B cell (primary cell): ENCODE data around the gene DHX15. TPM values are rescaled to one million over a fixed set of nuclear protein-coding genes. Genes with fewer than 3 reads are reported as not detected.

Source experiments
- ATAC-seq: fragments of 200-7000 bp; cut with Tn5 transposase; one replicate; pipeline ENCODE4 v1.10.0; 2021; ENCODE audit warnings: low read depth, mild to moderate bottlenecking, moderate number of reproducible peaks, moderate library complexity
- CTCF ChIA-PET: fragments of 350-600 bp; sonication (Branson Sonifier 250); formaldehyde crosslinking; loops from one replicate; lab custom pipeline; 2021; ENCODE audit warnings: antibody characterized with exemption, inconsistent platforms; lab: Charles Lee
- POLR2A ChIA-PET: fragments of 350-600 bp; sonication (Branson Sonifier 250); formaldehyde crosslinking; loops from one replicate; lab custom pipeline; 2021; ENCODE audit warnings: antibody characterized with exemption; lab: Charles Lee
- DNase-seq: peaks from one replicate; pipeline ENCODE4 v3.0.0; 2013
- H2AFZ ChIP-seq: 2 replicates; pipeline ENCODE4 v1.6.1; 2012; ENCODE audit warnings: mild to moderate bottlenecking, low read depth, low read length; ENCODE audit not compliant: insufficient read depth, poor library complexity, severe bottlenecking
- H3K27ac ChIP-seq, 2 donors: 1 replicate in 1 of 2; 2 replicates in 1 of 2; pipeline ENCODE4 v1.5.1; 2012 to 2013; ENCODE audit warnings: low read length in 2 of 2, mild to moderate bottlenecking in 2 of 2, moderate library complexity in 1 of 2
- H3K27me3 ChIP-seq, 4 experiments: fragments of 200-600 bp in 1 of 4; sonication (generic) in 1 of 4; replicated peaks in 1 of 4; 1 replicate in 2 of 4; 2 replicates in 2 of 4; pipeline versions ENCODE4 v1.6.1 to v1.7.0; 2013 to 2016; ENCODE audit warnings: low read length in 3 of 4, mild to moderate bottlenecking in 2 of 4, mixed read lengths in 1 of 4, moderate library complexity in 1 of 4; ENCODE audit not compliant: insufficient read depth in 4 of 4, control insufficient read depth in 3 of 4; ENCODE audit errors: control extremely low read depth in 1 of 4
- H3K36me3 ChIP-seq, 2 experiments: replicated peaks in 1 of 2; 1 replicate in 1 of 2; 2 replicates in 1 of 2; pipeline versions ENCODE4 v1.6.1 to v1.7.1; 2013; ENCODE audit warnings: low read length in 1 of 2; ENCODE audit not compliant: insufficient read depth in 2 of 2, control insufficient read depth in 1 of 2; ENCODE audit errors: control extremely low read depth in 1 of 2, extremely low read depth in 1 of 2
- H3K4me1 ChIP-seq, 2 donors: fragments of 200-600 bp in 1 of 2; sonication (generic) in 1 of 2; 1 replicate in 1 of 2; 2 replicates in 1 of 2; pipeline versions ENCODE4 v1.5.1 to v1.6.1; 2013 to 2017; ENCODE audit warnings: low read length in 2 of 2; ENCODE audit not compliant: control insufficient read depth in 2 of 2, insufficient read depth in 2 of 2
- H3K4me2 ChIP-seq: replicated peaks from 2 replicates; pipeline ENCODE3; 2012; ENCODE audit warnings: mild to moderate bottlenecking, low read depth, low read length; ENCODE audit not compliant: poor library complexity, severe bottlenecking
- H3K4me3 ChIP-seq, 5 experiments: fragments of 200-600 bp in 1 of 5; sonication (generic) in 1 of 5; 1 replicate in 3 of 5; 2 replicates in 2 of 5; pipeline versions ENCODE4 v1.5.1 to v1.7.0; 2011 to 2016; ENCODE audit warnings: low read length in 4 of 5, mild to moderate bottlenecking in 4 of 5, low read depth in 2 of 5, control low read depth in 1 of 5, moderate library complexity in 1 of 5; ENCODE audit not compliant: insufficient read depth in 1 of 5; ENCODE audit errors: control extremely low read depth in 1 of 5, extremely low read depth in 1 of 5
- H3K79me2 ChIP-seq: fragments of 200-600 bp; sonication (generic); one replicate; pipeline ENCODE4 v1.6.0; 2016; ENCODE audit warnings: low read length; ENCODE audit not compliant: control insufficient read depth, insufficient read depth
- H3K9ac ChIP-seq: fragments of 200-600 bp; sonication (generic); 2 replicates; pipeline ENCODE4 v1.6.1; 2017; ENCODE audit warnings: mild to moderate bottlenecking, low read length, moderate library complexity
- H3K9me3 ChIP-seq, 3 donors: one replicate each; pipeline versions ENCODE4 v1.6.1 to v1.7.1; 2013; ENCODE audit warnings: low read length in 2 of 3; ENCODE audit not compliant: control insufficient read depth in 2 of 3, insufficient read depth in 1 of 3; ENCODE audit errors: control extremely low read depth in 1 of 3
- H4K20me1 ChIP-seq: 2 replicates; pipeline ENCODE4 v1.6.0; 2012; ENCODE audit warnings: mild to moderate bottlenecking, low read length; ENCODE audit not compliant: insufficient read depth, control insufficient read depth, poor library complexity, severe bottlenecking
- H3K27ac Mint-ChIP-seq: one replicate; pipeline ENCODE4 v1.8.0; 2021; ENCODE audit warnings: mixed read lengths
- H3K27me3 Mint-ChIP-seq: one replicate; pipeline ENCODE4 v1.8.0; 2021; ENCODE audit warnings: mixed read lengths
- H3K4me1 Mint-ChIP-seq: one replicate; pipeline ENCODE4 v1.8.0; 2021; ENCODE audit warnings: mixed read lengths
- H3K4me3 Mint-ChIP-seq: one replicate; pipeline ENCODE4 v1.8.0; 2021; ENCODE audit warnings: mixed read lengths
- H3K9me3 Mint-ChIP-seq: one replicate; pipeline ENCODE4 v1.8.0; 2022; ENCODE audit warnings: mixed read lengths; ENCODE audit not compliant: insufficient read depth
- EZH2 ChIP-seq: IDR thresholded peaks from 2 replicates; pipeline ENCODE4 v1.6.1; 2012; ENCODE audit warnings: borderline replicate concordance, low read depth, mild to moderate bottlenecking, moderate library complexity, low read length; ENCODE audit not compliant: insufficient read depth, poor library complexity, severe bottlenecking
- WGBS: methylation state at CpG from one replicate; pipeline ENCODE4 v1.1.5; 2013; ENCODE audit warnings: missing lambda C conversion rate; ENCODE audit not compliant: insufficient coverage; 5-methylcytosine and 5-hydroxymethylcytosine counted together
- intact Hi-C: fragments of 100-400 bp; cut with micrococcal nuclease; formaldehyde crosslinking; loops from one replicate; pipeline ENCODE4 v1.10.0; 2022
- polyA plus RNA-seq: library from polyadenylated mRNA; depleted of rRNA; stranded (reverse); fragments of >200 nt; gene quantifications from 2 replicates; pipeline ENCODE4 v1.2.3, GENCODE V29; 2012
- total RNA-seq, 2 donors: library from RNA; stranded (reverse); fragments of 120-200 nt in 1 of 2; gene quantifications; 1 replicate in 1 of 2; 2 replicates in 1 of 2; pipeline versions ENCODE4 v1.2.3 to v1.2.4, GENCODE V29; 2013 to 2022
- TF ChIP-seq, protein P1 (sequence below): fragments of 200-600 bp; IDR thresholded peaks from one replicate; pipeline ENCODE4 v1.8.0; 2022; ENCODE audit warnings: antibody characterized with exemption, mild to moderate bottlenecking

DHX15 gene
- total and polyA plus RNA-seq, 2 donors (not counting 1 experiment from before 2014, with no cell fraction given), result 58.8 to 162 TPM

DNA sequence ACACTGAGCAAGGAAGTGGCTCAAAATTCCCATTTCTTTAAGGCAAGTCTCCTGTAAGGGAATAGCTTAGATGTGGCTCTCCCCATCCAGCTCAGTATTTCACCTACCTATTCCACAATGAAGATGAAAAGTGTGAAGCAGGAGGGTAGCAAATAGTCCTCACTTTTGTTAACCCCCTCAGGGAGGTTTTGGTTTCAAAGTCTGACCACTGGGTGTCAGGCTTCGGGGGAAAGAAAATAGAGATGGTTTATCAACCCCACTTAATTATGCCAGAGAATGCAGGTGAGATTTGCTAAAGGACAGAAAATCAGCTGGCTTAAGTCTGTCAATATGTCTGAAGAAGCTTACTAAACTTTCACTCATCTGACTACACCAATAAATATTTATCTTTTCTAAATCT lies 69.5 kb downstream of the DHX15 start:
- no peak overlapping the region for H3K9ac ChIP-seq
- ChIA-PET POLR2A (no interaction called here), CTCF (no interaction called here)
- ATAC-seq (no peak), DNase-seq (no peak)
- no peak overlapping the region for H3K4me3 ChIP-seq
- peaks cover 0 to 6% of the 10 kb centered on the region in 2 experiments for H3K36me3 ChIP-seq
- no peaks in the 10 kb centered on the region for H3K27me3 ChIP-seq
- Mint-ChIP-seq H3K27me3 (no peaks in the 10 kb centered on the region), H3K4me1 (no peaks in the 10 kb centered on the region), H3K9me3 (no peaks in the 10 kb centered on the region), H3K4me3 (no peak overlapping the region), H3K27ac (no peak overlapping the region)
- H3K27ac ChIP-seq, result no peak overlapping the region
- no CpG with 5 or more reads among the region's 1 CpG for WGBS
- no peaks in the 10 kb centered on the region for H3K4me1 ChIP-seq
- H4K20me1 ChIP-seq, result no peaks in the 10 kb centered on the region
- intact Hi-C loops, result no loop called here
- H3K4me2 ChIP-seq, result no peak overlapping the region
- no peaks in the 10 kb centered on the region for H3K9me3 ChIP-seq
- no peaks in the 10 kb centered on the region for H3K79me2 ChIP-seq
- no peak overlapping the region for H2AFZ ChIP-seq
- TF ChIP-seq EZH2, result no peak
- TF ChIP-seq, protein P1, sequence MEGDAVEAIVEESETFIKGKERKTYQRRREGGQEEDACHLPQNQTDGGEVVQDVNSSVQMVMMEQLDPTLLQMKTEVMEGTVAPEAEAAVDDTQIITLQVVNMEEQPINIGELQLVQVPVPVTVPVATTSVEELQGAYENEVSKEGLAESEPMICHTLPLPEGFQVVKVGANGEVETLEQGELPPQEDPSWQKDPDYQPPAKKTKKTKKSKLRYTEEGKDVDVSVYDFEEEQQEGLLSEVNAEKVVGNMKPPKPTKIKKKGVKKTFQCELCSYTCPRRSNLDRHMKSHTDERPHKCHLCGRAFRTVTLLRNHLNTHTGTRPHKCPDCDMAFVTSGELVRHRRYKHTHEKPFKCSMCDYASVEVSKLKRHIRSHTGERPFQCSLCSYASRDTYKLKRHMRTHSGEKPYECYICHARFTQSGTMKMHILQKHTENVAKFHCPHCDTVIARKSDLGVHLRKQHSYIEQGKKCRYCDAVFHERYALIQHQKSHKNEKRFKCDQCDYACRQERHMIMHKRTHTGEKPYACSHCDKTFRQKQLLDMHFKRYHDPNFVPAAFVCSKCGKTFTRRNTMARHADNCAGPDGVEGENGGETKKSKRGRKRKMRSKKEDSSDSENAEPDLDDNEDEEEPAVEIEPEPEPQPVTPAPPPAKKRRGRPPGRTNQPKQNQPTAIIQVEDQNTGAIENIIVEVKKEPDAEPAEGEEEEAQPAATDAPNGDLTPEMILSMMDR, result no peak

DNA sequence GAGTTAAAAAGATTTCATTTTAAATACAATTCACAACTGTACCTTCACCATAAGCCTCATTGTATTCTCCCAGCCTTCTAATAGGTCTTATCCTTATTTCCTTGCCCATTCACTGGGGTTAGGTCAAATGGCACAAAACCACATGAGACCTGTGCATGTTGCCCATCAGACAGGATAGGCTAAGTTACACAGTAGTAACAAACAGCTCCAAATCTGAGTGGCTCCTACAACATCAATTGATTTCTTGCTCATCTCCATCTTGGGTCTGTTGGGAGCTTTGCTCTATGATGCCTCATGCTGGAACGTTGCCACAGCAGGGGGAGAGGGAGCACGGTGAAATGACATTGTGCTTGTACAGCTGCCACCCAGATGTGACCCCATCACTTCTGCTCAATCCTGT lies 70.6 kb downstream of the DHX15 start:
- no peak overlapping the region for H3K4me3 ChIP-seq
- WGBS, result 100% methylated on average over 2 of the region's 2 CpGs
- H3K9me3 ChIP-seq, result no peaks in the 10 kb centered on the region
- H3K4me2 ChIP-seq, result no peak overlapping the region
- Mint-ChIP-seq H3K4me1 (no peaks in the 10 kb centered on the region), H3K4me3 (no peak overlapping the region), H3K9me3 (no peaks in the 10 kb centered on the region), H3K27ac (no peak overlapping the region), H3K27me3 (no peaks in the 10 kb centered on the region)
- ChIA-PET POLR2A (no interaction called here), CTCF (no interaction called here)
- H3K79me2 ChIP-seq, result no peaks in the 10 kb centered on the region
- no peaks in the 10 kb centered on the region for H4K20me1 ChIP-seq
- intact Hi-C loops, result no loop called here
- no peak overlapping the region for H2AFZ ChIP-seq
- no peak overlapping the region for H3K27ac ChIP-seq
- H3K27me3 ChIP-seq, result no peaks in the 10 kb centered on the region
- no peaks in the 10 kb centered on the region for H3K36me3 ChIP-seq
- ATAC-seq (no peak), DNase-seq (no peak)
- H3K9ac ChIP-seq, result no peak overlapping the region
- no peaks in the 10 kb centered on the region for H3K4me1 ChIP-seq
- no peak for TF ChIP-seq EZH2
- TF ChIP-seq, protein P1, result no peak
